HG03354 (cell line): ENCODE data around the gene KRTAP5-3.
"Not testable (repeated sequence)": the region's sequence is repeated elsewhere in the genome, so short reads cannot be mapped to it uniquely, and the experiment has no call there.

Experiments
- ATAC-seq: cut with Tn5 transposase; IDR thresholded peaks from one replicate; pipeline ENCODE4 v1.9.1; 2021; ENCODE audit warnings: mild to moderate bottlenecking; ENCODE audit not compliant: unreplicated experiment, poor library complexity, severe bottlenecking

KRTAP5-3 gene, protein sequence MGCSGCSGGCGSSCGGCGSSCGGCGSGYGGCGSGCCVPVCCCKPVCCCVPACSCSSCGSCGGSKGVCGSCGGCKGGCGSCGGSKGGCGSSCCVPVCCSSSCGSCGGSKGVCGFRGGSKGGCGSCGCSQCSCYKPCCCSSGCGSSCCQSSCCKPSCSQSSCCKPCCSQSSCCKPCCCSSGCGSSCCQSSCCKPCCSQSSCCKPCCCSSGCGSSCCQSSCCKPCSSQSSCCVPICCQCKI

GRCh38 chr11:1608363-1608762 lies at the start of gene KRTAP5-3:
Gene KRTAP5-3 (minus strand): TSS chr11:1608463. CDS start chr11:1608385, 78 bp downstream.
- ATAC-seq = no peak

DNA sequence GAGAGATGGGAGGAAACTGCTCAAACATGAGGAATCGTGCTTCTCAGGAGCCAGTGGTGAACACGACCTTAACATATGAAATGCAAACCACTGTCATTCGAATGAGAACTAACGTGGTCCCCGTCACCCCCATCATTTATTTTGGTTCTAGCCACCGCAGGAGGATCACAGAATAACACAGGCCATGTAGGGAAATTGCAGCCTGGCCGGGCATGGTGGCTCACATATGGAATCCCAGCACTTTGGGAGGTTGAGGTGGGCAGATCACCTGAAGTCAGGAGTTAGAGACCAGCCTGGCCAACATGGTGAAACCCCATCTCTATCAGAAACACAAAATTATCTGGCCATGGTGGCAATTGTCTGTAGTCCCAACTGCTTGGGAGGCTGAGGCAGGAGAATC lies 48.4 kb upstream of the KRTAP5-3 start:
- no peak for ATAC-seq

GRCh38 chr11:1656061-1656441 lies 47.8 kb upstream of the KRTAP5-3 start:
- ATAC-seq = no peak

- no peak for ATAC-seq
Observed at GRCh38 chr11:1655168-1656060, 47.2 kb upstream of the KRTAP5-3 start.

- ATAC-seq = no peak
Observed at GRCh38 chr11:1654388-1655167, 46.3 kb upstream of the KRTAP5-3 start.

GRCh38 chr11:1653541-1654387 lies 45.5 kb upstream of the KRTAP5-3 start:
- ATAC-seq = no peak

- no peak for ATAC-seq
Observed at GRCh38 chr11:1652771-1653540, 44.7 kb upstream of the KRTAP5-3 start.

GRCh38 chr11:1652442-1652770 lies 44.1 kb upstream of the KRTAP5-3 start:
- ATAC-seq = no peak

- no peak for ATAC-seq
Observed at GRCh38 chr11:1652026-1652425, 43.8 kb upstream of the KRTAP5-3 start.

- ATAC-seq = no peak
Observed at GRCh38 chr11:1651411-1651980, 43.2 kb upstream of the KRTAP5-3 start.

DNA sequence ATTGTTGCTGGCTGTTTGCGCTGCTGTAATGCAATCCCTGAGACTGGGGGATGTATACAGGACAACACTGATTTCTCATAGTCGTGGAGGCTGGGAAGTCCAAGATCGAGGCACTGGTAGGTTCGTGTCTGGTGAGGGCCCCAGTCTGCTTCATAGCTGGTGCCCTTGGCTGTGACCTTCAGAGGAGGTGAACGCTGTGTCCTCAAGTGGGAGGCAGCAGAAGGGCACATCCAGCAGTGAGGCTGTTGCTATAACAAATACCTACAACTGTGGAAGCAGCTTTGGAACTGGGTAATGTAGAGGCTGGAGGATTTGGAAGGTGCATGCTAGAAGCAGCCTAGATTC lies 42.6 kb upstream of the KRTAP5-3 start:
- ATAC-seq = no peak

GRCh38 chr11:1650034-1650917 lies 42.0 kb upstream of the KRTAP5-3 start:
- no peak for ATAC-seq

DNA sequence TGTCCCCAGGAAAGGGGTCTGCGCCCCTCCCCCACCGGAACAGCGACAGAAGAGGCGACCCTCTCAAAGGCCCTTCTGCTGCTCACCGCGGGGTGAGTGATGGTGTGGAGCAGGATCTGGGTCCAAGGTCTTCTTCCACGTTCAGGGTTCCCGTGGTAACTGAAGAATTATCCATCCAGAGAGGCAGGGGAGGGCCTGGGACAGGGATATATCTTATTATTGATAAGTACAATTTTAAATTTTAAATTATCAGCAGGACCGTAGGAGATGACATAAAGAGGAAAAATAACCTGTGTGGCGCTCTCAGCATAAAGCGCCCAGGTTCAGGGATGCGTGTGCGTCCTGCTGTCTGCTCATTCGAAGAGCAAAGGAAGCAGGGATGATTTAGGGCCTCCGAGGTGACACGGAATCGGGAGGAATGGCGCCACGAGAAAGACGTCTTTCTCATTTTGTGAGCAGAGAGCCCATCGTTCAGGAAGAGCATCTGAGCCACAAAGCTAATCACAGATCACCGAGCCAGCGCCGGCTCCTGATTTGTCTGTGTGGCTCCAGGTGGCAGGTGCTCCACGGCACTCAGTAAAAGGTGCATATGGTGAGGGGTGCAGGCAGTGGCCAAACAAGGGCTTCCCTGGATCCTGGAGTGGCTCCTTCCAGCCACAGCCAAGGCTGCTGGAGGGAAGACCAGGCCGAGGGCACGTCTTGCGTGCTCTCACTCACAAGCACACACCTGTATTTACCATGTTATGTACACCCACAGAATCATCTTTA lies 40.6 kb upstream of the KRTAP5-3 start:
- no peak for ATAC-seq

GRCh38 chr11:1647901-1648652 lies 39.8 kb upstream of the KRTAP5-3 start:
- ATAC-seq = no peak

- not testable (repeated sequence) for ATAC-seq
Observed at GRCh38 chr11:1646540-1646939, 38.3 kb upstream of the KRTAP5-3 start.

- ATAC-seq = no peak
Observed at GRCh38 chr11:1645357-1645821, 37.1 kb upstream of the KRTAP5-3 start.
